Esophagus muscularis mucosa (tissue), 3 donors: ENCODE measurements around the gene RNF43.

Experiments
- CTCF ChIP-seq, 3 experiments: fragments of 200-600 bp in 2 of 3; fragments of 450-650 bp in 1 of 3; sonication (generic) in 2 of 3; IDR thresholded peaks; one replicate each; pipeline ENCODE4 v1.5.1; 2017 to 2019; ENCODE audit warnings: antibody characterized with exemption in 3 of 3, mild to moderate bottlenecking in 2 of 3, moderate library complexity in 1 of 3
- POLR2A ChIP-seq: fragments of 450-650 bp; IDR thresholded peaks from one replicate; pipeline ENCODE4 v1.6.1; 2017; ENCODE audit warnings: antibody characterized with exemption, moderate library complexity, mild to moderate bottlenecking, low read depth
- POLR2AphosphoS5 ChIP-seq, 2 donors: sonication (generic); formaldehyde crosslinking; IDR thresholded peaks; one replicate each; pipeline ENCODE4 v1.6.1; 2017; ENCODE audit warnings: antibody characterized with exemption in 2 of 2

- no peak for TF ChIP-seq POLR2A
- no peak for TF ChIP-seq CTCF (IDR thresholded peaks at IDR 0.05)
- TF ChIP-seq POLR2AphosphoS5 (IDR thresholded peaks at IDR 0.05): no peak
Observed at GRCh38 chr17:58400826-58401225, 16.5 kb downstream of the RNF43 start.
